Measurements from ENCODE around the gene ENO3. TPM values are rescaled to one million over a fixed set of nuclear protein-coding genes. Genes with fewer than 3 reads are reported as not detected.
"Not testable (repeated sequence)": the region's sequence is repeated elsewhere in the genome, so short reads cannot be mapped to it uniquely, and the experiment has no call there.

The ENO3 gene
- total and polyA plus RNA-seq, 2 donors (not counting 3 experiments of a cell fraction or from before 2014, with no cell fraction given): 5.5 to 5.9 TPM

DNA sequence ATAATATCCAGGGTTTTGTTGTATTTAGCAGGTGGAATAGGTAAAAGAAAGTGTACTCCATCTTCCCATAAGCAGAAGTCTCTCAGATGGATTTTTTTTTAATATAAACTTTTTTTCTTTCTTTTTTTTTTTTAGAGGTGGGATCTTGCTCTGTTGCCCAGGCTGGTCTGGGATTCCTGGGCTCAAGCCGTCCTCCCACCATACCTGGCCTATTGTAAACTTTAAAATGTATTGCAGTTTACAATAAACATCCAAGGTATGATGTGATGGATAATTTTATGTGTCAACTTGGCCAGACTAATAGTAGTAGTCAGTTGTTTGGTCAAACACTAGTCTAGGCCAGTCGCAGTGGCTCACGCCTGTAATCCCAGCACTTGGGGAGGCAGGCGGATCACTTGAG lies 29.6 kb upstream of the ENO3 start:
- no peaks in the 10 kb centered on the region for H3K27me3 ChIP-seq (ENCODE audit: control insufficient read depth in 2 of 2, insufficient read depth in 2 of 2, low read length in 2 of 2)
- CTCF ChIA-PET: interaction anchor here (4.3 kb wide), 1 partner anchor 12 kb away, joined by 24 read pairs; no protein-coding TSS in a partner anchor
- no peaks in the 10 kb centered on the region for H3K4me1 ChIP-seq (ENCODE audit: control insufficient read depth, extremely low read depth, insufficient read depth, low read length)
- H3K4me2 ChIP-seq (ENCODE audit: insufficient read depth, low read length): no peak overlapping the region
- TF ChIP-seq, protein P1, sequence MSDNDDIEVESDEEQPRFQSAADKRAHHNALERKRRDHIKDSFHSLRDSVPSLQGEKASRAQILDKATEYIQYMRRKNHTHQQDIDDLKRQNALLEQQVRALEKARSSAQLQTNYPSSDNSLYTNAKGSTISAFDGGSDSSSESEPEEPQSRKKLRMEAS (IDR thresholded peaks at IDR 0.05; ENCODE audit: insufficient read depth, insufficient read length): no peak
- TF ChIP-seq FOS (IDR thresholded peaks at IDR 0.05; ENCODE audit: borderline replicate concordance, insufficient read depth, low read length) (no peak), GATA2 (IDR thresholded peaks at IDR 0.05; ENCODE audit: insufficient read depth, insufficient read length, low read depth, low read length) (no peak), MYC (IDR thresholded peaks at IDR 0.05; ENCODE audit: low read depth, low read length) (no peak), POLR2A (IDR thresholded peaks at IDR 0.05; ENCODE audit: low read depth, low read length) (no peak), EZH2 (IDR thresholded peaks at IDR 0.05; ENCODE audit: borderline replicate concordance, low read depth, low read length, severe bottlenecking) (no peak), JUN (IDR thresholded peaks at IDR 0.05; ENCODE audit: borderline replicate concordance, insufficient read depth, insufficient read length, low read depth) (no peak), POLR2AphosphoS5 (IDR thresholded peaks at IDR 0.05; ENCODE audit: insufficient read depth, low read depth, low read length) (no peak)
- TF ChIP-seq, protein P2, sequence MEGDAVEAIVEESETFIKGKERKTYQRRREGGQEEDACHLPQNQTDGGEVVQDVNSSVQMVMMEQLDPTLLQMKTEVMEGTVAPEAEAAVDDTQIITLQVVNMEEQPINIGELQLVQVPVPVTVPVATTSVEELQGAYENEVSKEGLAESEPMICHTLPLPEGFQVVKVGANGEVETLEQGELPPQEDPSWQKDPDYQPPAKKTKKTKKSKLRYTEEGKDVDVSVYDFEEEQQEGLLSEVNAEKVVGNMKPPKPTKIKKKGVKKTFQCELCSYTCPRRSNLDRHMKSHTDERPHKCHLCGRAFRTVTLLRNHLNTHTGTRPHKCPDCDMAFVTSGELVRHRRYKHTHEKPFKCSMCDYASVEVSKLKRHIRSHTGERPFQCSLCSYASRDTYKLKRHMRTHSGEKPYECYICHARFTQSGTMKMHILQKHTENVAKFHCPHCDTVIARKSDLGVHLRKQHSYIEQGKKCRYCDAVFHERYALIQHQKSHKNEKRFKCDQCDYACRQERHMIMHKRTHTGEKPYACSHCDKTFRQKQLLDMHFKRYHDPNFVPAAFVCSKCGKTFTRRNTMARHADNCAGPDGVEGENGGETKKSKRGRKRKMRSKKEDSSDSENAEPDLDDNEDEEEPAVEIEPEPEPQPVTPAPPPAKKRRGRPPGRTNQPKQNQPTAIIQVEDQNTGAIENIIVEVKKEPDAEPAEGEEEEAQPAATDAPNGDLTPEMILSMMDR (IDR thresholded peaks at IDR 0.05; ENCODE audit: extremely low read depth in 1 of 2, insufficient read depth in 1 of 2, low read depth in 1 of 2, low read length in 2 of 2): no peak
- H3K4me3 ChIP-seq (replicated peaks in 1 of 3; ENCODE audit: insufficient read depth in 1 of 3, low read depth in 1 of 3, low read length in 3 of 3): no peak overlapping the region
- no peaks in the 10 kb centered on the region for H3K9me3 ChIP-seq (replicated peaks; ENCODE audit: control insufficient read depth, insufficient read depth, low read length)
- H3K9ac ChIP-seq (replicated peaks; ENCODE audit: extremely low read depth, insufficient read depth, low read length): no peak overlapping the region
- no peak overlapping the region for H3K27ac ChIP-seq (ENCODE audit: insufficient read depth, low read depth, low read length)
- intact Hi-C loops (cut with micrococcal nuclease): no loop called here
- dilution Hi-C loops (cut with MboI; ENCODE audit: extremely low pct_ligation_motif_present, low sequenced_read_pairs): no loop called here
- no TSS peak for BruUV-seq (replicated peaks)
- no peaks in the 10 kb centered on the region for H3K36me3 ChIP-seq (ENCODE audit: control insufficient read depth in 2 of 2, extremely low read depth in 1 of 2, insufficient read depth in 2 of 2, low read length in 2 of 2)
- no peak for DNase-seq (ENCODE audit: low read depth, low spot score)
- H3K9me1 ChIP-seq (replicated peaks; ENCODE audit: control insufficient read depth, extremely low read depth, insufficient read depth, low read length): no peaks in the 10 kb centered on the region
- POLR2A ChIA-PET: no interaction called here
- FAIRE-seq: no peak
- H2AFZ ChIP-seq (ENCODE audit: low read depth, low read length): no peak overlapping the region
- no peaks in the 10 kb centered on the region for H4K20me1 ChIP-seq (replicated peaks; ENCODE audit: control insufficient read depth, extremely low read depth, insufficient read depth, low read length)
- no peaks in the 10 kb centered on the region for H3K79me2 ChIP-seq (ENCODE audit: control insufficient read depth, insufficient read depth, low read length)

DNA sequence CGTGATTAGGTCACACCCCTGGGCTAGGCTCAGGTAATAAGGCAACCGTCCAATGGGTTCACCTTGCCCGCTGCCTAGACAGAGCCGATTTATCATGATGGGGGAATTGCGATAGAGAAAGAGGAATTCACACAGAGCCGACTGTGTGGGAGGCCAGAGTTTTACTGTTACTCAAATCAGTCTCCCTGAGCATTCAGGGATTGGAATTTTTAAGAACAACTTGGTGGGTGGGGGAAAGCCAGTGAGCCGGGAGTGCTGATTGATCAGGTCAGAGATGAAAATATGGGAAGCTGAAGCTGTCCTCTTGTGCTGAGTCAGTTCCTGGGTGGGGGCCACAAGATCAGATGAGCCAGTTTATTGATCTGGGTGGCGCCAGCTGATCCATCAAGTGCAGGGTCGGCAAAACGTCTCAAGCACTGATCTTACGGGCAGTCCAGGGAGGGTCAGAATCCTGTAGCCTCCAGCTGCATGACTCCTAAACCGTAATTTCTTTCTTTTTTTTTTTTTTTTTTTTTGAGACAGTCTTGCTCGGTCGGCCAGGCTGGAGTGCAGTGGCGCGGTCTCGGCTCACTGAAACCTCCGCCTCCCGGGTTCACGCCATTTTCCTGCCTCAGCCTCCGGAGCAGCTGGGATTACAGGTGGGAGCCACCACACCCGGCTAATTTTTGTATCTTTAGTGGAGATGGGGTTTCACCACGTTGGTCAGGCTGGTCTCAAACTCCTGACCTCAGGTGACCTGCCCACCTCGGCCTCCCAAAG lies 24.2 kb upstream of the ENO3 start:
- H4K20me1 ChIP-seq (replicated peaks; ENCODE audit: control insufficient read depth, extremely low read depth, insufficient read depth, low read length); H3K9ac ChIP-seq (replicated peaks; ENCODE audit: extremely low read depth, insufficient read depth, low read length); BruUV-seq (replicated peaks); H3K27me3 ChIP-seq (ENCODE audit: control insufficient read depth in 2 of 2, insufficient read depth in 2 of 2, low read length in 2 of 2); FAIRE-seq; H3K36me3 ChIP-seq (ENCODE audit: control insufficient read depth in 2 of 2, extremely low read depth in 1 of 2, insufficient read depth in 2 of 2, low read length in 2 of 2); intact Hi-C loops (cut with micrococcal nuclease); H3K4me2 ChIP-seq (ENCODE audit: insufficient read depth, low read length); dilution Hi-C loops (cut with MboI; ENCODE audit: extremely low pct_ligation_motif_present, low sequenced_read_pairs); H3K9me3 ChIP-seq (replicated peaks; ENCODE audit: control insufficient read depth, insufficient read depth, low read length); DNase-seq (ENCODE audit: low read depth, low spot score); H2AFZ ChIP-seq (ENCODE audit: low read depth, low read length); POLR2A ChIA-PET; H3K4me3 ChIP-seq (replicated peaks in 1 of 3; ENCODE audit: insufficient read depth in 1 of 3, low read depth in 1 of 3, low read length in 3 of 3); H3K27ac ChIP-seq (ENCODE audit: insufficient read depth, low read depth, low read length); H3K4me1 ChIP-seq (ENCODE audit: control insufficient read depth, extremely low read depth, insufficient read depth, low read length); H3K9me1 ChIP-seq (replicated peaks; ENCODE audit: control insufficient read depth, extremely low read depth, insufficient read depth, low read length); H3K79me2 ChIP-seq (ENCODE audit: control insufficient read depth, insufficient read depth, low read length): not testable (repeated sequence)
- CTCF ChIA-PET: interaction anchor here (1.1 kb wide), 1 partner anchor 18 kb away, joined by 4 read pairs; no protein-coding TSS in a partner anchor

Data from endothelial cell of umbilical vein (primary cell).